GM12878 (cell line): ENCODE measurements around the gene IER2. TPM values are rescaled to one million over a fixed set of nuclear protein-coding genes. Genes with fewer than 3 reads are reported as not detected.

Source experiments
- ATF2 ChIP-seq: IDR thresholded peaks from 2 replicates; pipeline ENCODE4 v1.6.1; 2012; ENCODE audit warnings: low read length, inconsistent platforms
- DPF2 ChIP-seq: fragments of 450-650 bp; IDR thresholded peaks from 2 replicates; pipeline ENCODE4 v1.6.1; 2017; ENCODE audit warnings: mild to moderate bottlenecking
- E2F8 ChIP-seq: fragments of 450-650 bp; IDR thresholded peaks from 2 replicates; pipeline ENCODE4 v1.6.1; 2018; ENCODE audit warnings: mild to moderate bottlenecking, low read depth, moderate library complexity; ENCODE audit not compliant: partially characterized antibody
- EP300 ChIP-seq, 2 experiments: fragments of 150-350 bp in 1 of 2; IDR thresholded peaks; 2 replicates each; pipeline ENCODE4 v1.6.1; 2011 to 2012; ENCODE audit warnings: low read depth in 2 of 2, low read length in 2 of 2, borderline replicate concordance in 1 of 2, improper control_type of control experiment in 1 of 2, inconsistent platforms in 1 of 2; ENCODE audit not compliant: control insufficient read depth in 1 of 2
- GABPA ChIP-seq: IDR thresholded peaks from 2 replicates; pipeline ENCODE4 v1.6.1; 2014; ENCODE audit warnings: antibody characterized with exemption, low read depth, mild to moderate bottlenecking, inconsistent platforms
- GATAD2B ChIP-seq: fragments of 450-650 bp; conservative IDR thresholded peaks from 2 replicates; pipeline ENCODE4 v1.6.1; 2017; ENCODE audit warnings: low read depth, mild to moderate bottlenecking, moderate library complexity
- NFXL1 ChIP-seq: fragments of 450-650 bp; IDR thresholded peaks from 2 replicates; pipeline ENCODE4 v1.6.1; 2017; ENCODE audit warnings: antibody characterized with exemption, mild to moderate bottlenecking, borderline replicate concordance
- NR2F1 ChIP-seq: fragments of 450-650 bp; conservative IDR thresholded peaks from 2 replicates; pipeline ENCODE4 v1.6.1; 2017; ENCODE audit warnings: mild to moderate bottlenecking
- RAD51 ChIP-seq: fragments of 450-650 bp; IDR thresholded peaks from 2 replicates; pipeline ENCODE4 v1.6.1; 2016; ENCODE audit warnings: moderate library complexity, mild to moderate bottlenecking, inconsistent platforms
- RFX5 ChIP-seq: IDR thresholded peaks from 2 replicates; pipeline ENCODE4 v1.6.1; 2011; ENCODE audit warnings: low read depth, low read length, improper control_type of control experiment
- SIX5 ChIP-seq: IDR thresholded peaks from 2 replicates; pipeline ENCODE4 v1.6.1; 2011; ENCODE audit warnings: mild to moderate bottlenecking, low read depth, low read length, moderate library complexity; ENCODE audit not compliant: severe bottlenecking
- TBL1XR1 ChIP-seq: IDR thresholded peaks from 2 replicates; pipeline ENCODE4 v1.6.1; 2012; ENCODE audit warnings: low read depth, low read length, improper control_type of control experiment
- TCF12 ChIP-seq: IDR thresholded peaks from 2 replicates; pipeline ENCODE4 v1.6.1; 2011; ENCODE audit warnings: low read depth, mild to moderate bottlenecking, low read length
- ZNF24 ChIP-seq: fragments of 450-650 bp; IDR thresholded peaks from 2 replicates; pipeline ENCODE4 v1.6.1; 2017; ENCODE audit warnings: antibody characterized with exemption, mild to moderate bottlenecking
- ZNF274 ChIP-seq: IDR thresholded peaks from one replicate; pipeline ENCODE4 v1.8.0; 2011; ENCODE audit not compliant: insufficient read length, insufficient read depth
- ZSCAN29 ChIP-seq: fragments of 450-650 bp; IDR thresholded peaks from 2 replicates; pipeline ENCODE4 v1.6.1; 2017; ENCODE audit warnings: mild to moderate bottlenecking, moderate library complexity
- polyA plus RNA-seq, 11 experiments: library from polyadenylated mRNA; depleted of rRNA in 4 of 11; unstranded in 6 of 11; stranded (reverse) in 5 of 11; fragments of >200 nt; fragmentation: Nextera tagmentation in 4 of 11; fragmentation: Illumina TruSeq in 1 of 11; extraction: Ambion mirVana in 4 of 11; extraction: Trizol in 1 of 11; gene quantifications; 1 replicate in 1 of 11; 2 replicates in 10 of 11; pipeline versions ENCODE4 v1.2.1 to v1.2.3, GENCODE V29; 2011 to 2016; ENCODE audit warnings: inconsistent platforms in 2 of 11, missing spikeins in 2 of 11, low read depth in 1 of 11
- total RNA-seq, 4 experiments: library from RNA; depleted of rRNA in 3 of 4; stranded (reverse); fragments of >200 nt in 3 of 4; fragmentation: Illumina TruSeq in 1 of 4; extraction: Trizol in 1 of 4; gene quantifications; 2 replicates each; pipeline versions ENCODE4 v1.2.1 to v1.2.3, GENCODE V29; 2013 to 2021
- TF ChIP-seq, protein P1 (sequence below): fragments of 450-650 bp; IDR thresholded peaks from 2 replicates; pipeline ENCODE4 v1.6.1; 2017; ENCODE audit warnings: mild to moderate bottlenecking, low read depth, inconsistent platforms; ENCODE audit not compliant: poor library complexity, severe bottlenecking
- TF ChIP-seq, protein P2 (sequence below): IDR thresholded peaks from 2 replicates; pipeline ENCODE4 v1.6.1; 2011; ENCODE audit warnings: mild to moderate bottlenecking, low read depth, low read length, moderate library complexity; ENCODE audit not compliant: insufficient replicate concordance
- TF ChIP-seq, protein P3 (sequence below): IDR thresholded peaks from 2 replicates; pipeline ENCODE4 v1.6.1; 2012; ENCODE audit warnings: low read depth, low read length, improper control_type of control experiment

The IER2 gene
- total and polyA plus RNA-seq, 10 of the 15 experiments (the other 5 are each of a cell fraction or from before 2014, with no cell fraction given), result 2.8 to 94.5 (median 24.9) TPM

DNA sequence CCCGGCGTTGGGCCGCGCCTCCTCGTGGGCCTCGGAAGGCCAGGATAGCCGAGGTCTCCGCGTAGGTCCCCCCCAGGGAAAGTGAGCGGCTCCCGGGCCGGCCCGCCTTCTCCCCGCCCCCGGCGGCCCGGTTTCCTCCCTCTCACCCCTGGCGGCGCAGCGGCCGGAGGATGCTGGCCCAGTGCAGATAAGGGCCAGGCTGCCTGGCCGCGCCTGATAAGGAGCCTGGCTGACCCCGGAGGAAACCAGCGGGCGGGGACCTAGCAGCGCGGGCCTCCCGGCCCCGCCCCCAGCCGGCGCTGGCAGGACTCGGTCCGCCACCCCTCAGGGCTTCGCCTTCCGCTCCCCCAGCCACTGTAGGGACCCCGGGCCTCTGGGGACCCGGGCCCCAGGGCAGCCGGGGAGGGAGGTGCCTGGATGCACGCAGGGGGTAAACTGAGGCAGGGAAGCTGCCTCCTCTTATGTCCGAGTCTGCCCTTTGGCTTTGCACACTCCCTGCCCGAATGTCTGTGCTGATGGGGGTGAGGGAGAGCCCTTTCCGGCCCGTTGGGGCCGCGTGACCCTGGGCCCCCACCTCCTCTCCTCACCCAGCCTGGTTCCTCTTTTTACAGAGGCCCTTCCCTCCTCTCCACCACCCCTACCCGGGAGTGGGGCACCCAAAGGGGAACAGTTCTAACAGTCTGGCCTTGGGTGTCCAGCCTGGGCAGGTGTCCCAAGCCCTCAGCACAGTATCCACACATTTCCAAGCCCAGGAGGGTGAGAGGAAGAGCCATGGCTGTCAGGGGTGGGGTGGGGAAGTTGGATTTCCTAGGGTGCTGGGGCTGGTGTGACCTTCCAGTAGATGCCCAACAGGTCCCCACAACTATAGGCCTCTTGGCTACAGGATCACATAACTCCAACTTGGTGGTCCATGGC, 47.3 kb upstream of the IER2 start, which contains the start of gene LYL1 (continued):
- TF ChIP-seq ATF2 (no peak), NR2F1 (peak; percentile 91), ZSCAN29 (no peak), RFX5 (no peak), SIX5 (no peak), NFXL1 (no peak), EP300 (IDR thresholded peaks at IDR 0.05; ENCODE audit: borderline replicate concordance in 1 of 2, control insufficient read depth in 1 of 2, low read depth in 2 of 2, low read length in 2 of 2) (peak in 1 of 2 experiments; percentile 44; a peak in 1 of 4 replicates), GABPA (no peak), ZNF274 (no peak), DPF2 (peak; percentile 88), RAD51 (peak; percentile 83), TCF12 (no peak), E2F8 (no peak), TBL1XR1 (peak; percentile 49; the same call in 1 of the 2 replicates), GATAD2B (peak; percentile 80), ZNF24 (no peak)
- TF ChIP-seq, protein P1, sequence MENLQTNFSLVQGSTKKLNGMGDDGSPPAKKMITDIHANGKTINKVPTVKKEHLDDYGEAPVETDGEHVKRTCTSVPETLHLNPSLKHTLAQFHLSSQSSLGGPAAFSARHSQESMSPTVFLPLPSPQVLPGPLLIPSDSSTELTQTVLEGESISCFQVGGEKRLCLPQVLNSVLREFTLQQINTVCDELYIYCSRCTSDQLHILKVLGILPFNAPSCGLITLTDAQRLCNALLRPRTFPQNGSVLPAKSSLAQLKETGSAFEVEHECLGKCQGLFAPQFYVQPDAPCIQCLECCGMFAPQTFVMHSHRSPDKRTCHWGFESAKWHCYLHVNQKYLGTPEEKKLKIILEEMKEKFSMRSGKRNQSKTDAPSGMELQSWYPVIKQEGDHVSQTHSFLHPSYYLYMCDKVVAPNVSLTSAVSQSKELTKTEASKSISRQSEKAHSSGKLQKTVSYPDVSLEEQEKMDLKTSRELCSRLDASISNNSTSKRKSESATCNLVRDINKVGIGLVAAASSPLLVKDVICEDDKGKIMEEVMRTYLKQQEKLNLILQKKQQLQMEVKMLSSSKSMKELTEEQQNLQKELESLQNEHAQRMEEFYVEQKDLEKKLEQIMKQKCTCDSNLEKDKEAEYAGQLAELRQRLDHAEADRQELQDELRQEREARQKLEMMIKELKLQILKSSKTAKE, result no peak
- TF ChIP-seq, protein P2, sequence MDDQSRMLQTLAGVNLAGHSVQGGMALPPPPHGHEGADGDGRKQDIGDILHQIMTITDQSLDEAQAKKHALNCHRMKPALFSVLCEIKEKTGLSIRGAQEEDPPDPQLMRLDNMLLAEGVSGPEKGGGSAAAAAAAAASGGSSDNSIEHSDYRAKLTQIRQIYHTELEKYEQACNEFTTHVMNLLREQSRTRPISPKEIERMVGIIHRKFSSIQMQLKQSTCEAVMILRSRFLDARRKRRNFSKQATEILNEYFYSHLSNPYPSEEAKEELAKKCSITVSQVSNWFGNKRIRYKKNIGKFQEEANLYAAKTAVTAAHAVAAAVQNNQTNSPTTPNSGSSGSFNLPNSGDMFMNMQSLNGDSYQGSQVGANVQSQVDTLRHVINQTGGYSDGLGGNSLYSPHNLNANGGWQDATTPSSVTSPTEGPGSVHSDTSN, result no peak
- TF ChIP-seq, protein P3, sequence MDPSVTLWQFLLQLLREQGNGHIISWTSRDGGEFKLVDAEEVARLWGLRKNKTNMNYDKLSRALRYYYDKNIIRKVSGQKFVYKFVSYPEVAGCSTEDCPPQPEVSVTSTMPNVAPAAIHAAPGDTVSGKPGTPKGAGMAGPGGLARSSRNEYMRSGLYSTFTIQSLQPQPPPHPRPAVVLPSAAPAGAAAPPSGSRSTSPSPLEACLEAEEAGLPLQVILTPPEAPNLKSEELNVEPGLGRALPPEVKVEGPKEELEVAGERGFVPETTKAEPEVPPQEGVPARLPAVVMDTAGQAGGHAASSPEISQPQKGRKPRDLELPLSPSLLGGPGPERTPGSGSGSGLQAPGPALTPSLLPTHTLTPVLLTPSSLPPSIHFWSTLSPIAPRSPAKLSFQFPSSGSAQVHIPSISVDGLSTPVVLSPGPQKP, result no peak
